OCI-LY7 (cell line): ENCODE results near the gene SHMT2.

ENCODE experiments used
- CTCF ChIP-seq: fragments of 200-600 bp; sonication (generic); conservative IDR thresholded peaks from 2 replicates; pipeline ENCODE4 v1.5.1; 2014; ENCODE audit warnings: mild to moderate bottlenecking, antibody characterized with exemption, low read length, moderate library complexity, mixed read lengths
- EZH2phosphoT487 ChIP-seq: fragments of 200-600 bp; sonication (generic); IDR thresholded peaks from 2 replicates; pipeline ENCODE4 v1.6.1; 2018; ENCODE audit warnings: low read depth, borderline replicate concordance, mild to moderate bottlenecking, mixed run types, antibody characterized with exemption, low read length, moderate library complexity, mixed read lengths

- TF ChIP-seq EZH2phosphoT487 (no peak), CTCF (no peak)
Measured at GRCh38 chr12:57192920-57193319, 36.6 kb upstream of the SHMT2 start.
